SK-N-SH (cell line): ENCODE results near the gene PTCD1. TPM values are rescaled to one million over a fixed set of nuclear protein-coding genes. Genes with fewer than 3 reads are reported as not detected.

Experiments
- CTCF ChIA-PET: fragments of 300-600, 350-600 bp; formaldehyde crosslinking; extraction: SDS; loops from one replicate; lab custom pipeline; 2021; lab: Yijun Ruan, JAX
- POLR2A ChIA-PET: fragments of 350-600 bp; sonication (Branson Sonifier 250); formaldehyde crosslinking; extraction: SDS; loops from one replicate; lab custom pipeline; 2020; ENCODE audit warnings: antibody characterized with exemption, inconsistent platforms; lab: Yijun Ruan, JAX
- DNase-seq: peaks from one replicate; pipeline ENCODE4 v3.0.0; 2012
- H2AFZ ChIP-seq: fragments of 200-600 bp; sonication (generic); 2 replicates; pipeline ENCODE4 v1.8.1; 2016; ENCODE audit warnings: antibody characterized with exemption, mild to moderate bottlenecking, low read depth
- H3F3A ChIP-seq: fragments of 200-600 bp; sonication (generic); replicated peaks from 2 replicates; pipeline ENCODE3; 2016; ENCODE audit warnings: antibody characterized with exemption, mild to moderate bottlenecking; ENCODE audit not compliant: insufficient read depth
- H3K27ac ChIP-seq, 2 experiments: fragments of 200-500 bp in 1 of 2; fragments of 200-600 bp in 1 of 2; sonication (Bioruptor generic) in 1 of 2; sonication (generic), shearing (Covaris generic) in 1 of 2; 2 replicates each; pipeline versions ENCODE4 v1.5.1 to v1.6.1; 2014 to 2016; ENCODE audit warnings: low read depth in 2 of 2, inconsistent platforms in 1 of 2, low read length in 1 of 2, mild to moderate bottlenecking in 1 of 2, mixed read lengths in 1 of 2
- H3K27me3 ChIP-seq: fragments of 200-600 bp; sonication (generic), shearing (Covaris generic); 2 replicates; pipeline ENCODE4 v1.6.1; 2016; ENCODE audit warnings: mixed run types; ENCODE audit not compliant: insufficient read depth
- H3K36me3 ChIP-seq, 2 experiments: fragments of 200-500 bp in 1 of 2; fragments of 200-600 bp in 1 of 2; sonication (Bioruptor generic) in 1 of 2; sonication (generic) in 1 of 2; replicated peaks in 1 of 2; 2 replicates each; pipeline versions ENCODE3 to v1.5.1; 2014 to 2016; ENCODE audit warnings: low read length in 1 of 2, mild to moderate bottlenecking in 1 of 2; ENCODE audit not compliant: insufficient read depth in 2 of 2, control insufficient read depth in 1 of 2
- H3K4me1 ChIP-seq, 2 experiments: fragments of 200-500 bp in 1 of 2; fragments of 200-600 bp in 1 of 2; sonication (Bioruptor generic) in 1 of 2; sonication (generic), shearing (Covaris generic) in 1 of 2; 2 replicates each; pipeline versions ENCODE4 v1.5.1 to v1.6.1; 2014 to 2016; ENCODE audit warnings: low read depth in 1 of 2, low read length in 1 of 2, mixed run types in 1 of 2; ENCODE audit not compliant: insufficient read depth in 2 of 2, control insufficient read depth in 1 of 2
- H3K4me2 ChIP-seq: fragments of 200-600 bp; sonication (generic), shearing (Covaris generic); 2 replicates; pipeline ENCODE4 v1.6.1; 2017; ENCODE audit warnings: mixed run types
- H3K4me3 ChIP-seq, 2 experiments: fragments of 200-500 bp in 1 of 2; fragments of 200-600 bp in 1 of 2; sonication (Bioruptor generic) in 1 of 2; sonication (generic), shearing (Covaris generic) in 1 of 2; 2 replicates each; pipeline versions ENCODE4 v1.5.1 to v1.8.1; 2014 to 2016; ENCODE audit warnings: low read depth in 2 of 2, inconsistent platforms in 1 of 2, low read length in 1 of 2, mild to moderate bottlenecking in 1 of 2, mixed read lengths in 1 of 2, moderate library complexity in 1 of 2
- H3K79me2 ChIP-seq: fragments of 200-600 bp; sonication (generic); 2 replicates; pipeline ENCODE4 v1.8.1; 2017; ENCODE audit warnings: mild to moderate bottlenecking; ENCODE audit not compliant: insufficient read depth
- H3K9ac ChIP-seq: fragments of 200-600 bp; sonication (generic); 2 replicates; pipeline ENCODE4 v1.6.1; 2017; ENCODE audit warnings: mixed run types
- H3K9me2 ChIP-seq: fragments of 200-600 bp; sonication (generic); 2 replicates; pipeline ENCODE4 v1.6.1; 2017; ENCODE audit warnings: mixed run types
- H3K9me3 ChIP-seq: fragments of 200-600 bp; sonication (generic); 2 replicates; pipeline ENCODE4 v1.6.1; 2017; ENCODE audit warnings: mixed run types, mild to moderate bottlenecking, moderate library complexity
- H4K20me1 ChIP-seq: fragments of 200-600 bp; sonication (generic); 2 replicates; pipeline ENCODE4 v1.6.1; 2017; ENCODE audit warnings: mild to moderate bottlenecking, mixed run types; ENCODE audit not compliant: insufficient read depth
- CTCF ChIP-seq: fragments of 200-600 bp; sonication (generic); IDR thresholded peaks from 2 replicates; pipeline ENCODE4 v1.6.1; 2017; ENCODE audit warnings: antibody characterized with exemption, mild to moderate bottlenecking, moderate library complexity
- EP300 ChIP-seq, 2 experiments: IDR thresholded peaks; 2 replicates each; pipeline versions ENCODE4 v1.4.0 to v1.6.1; 2012; ENCODE audit warnings: borderline replicate concordance in 1 of 2, low read depth in 1 of 2, low read length in 1 of 2
- MAX ChIP-seq: IDR thresholded peaks from 2 replicates; pipeline ENCODE4 v1.4.0; 2012; ENCODE audit warnings: low read depth
- NRF1 ChIP-seq: IDR thresholded peaks from 2 replicates; pipeline ENCODE4 v1.6.1; 2012; ENCODE audit warnings: low read depth, mild to moderate bottlenecking, low read length
- RAD21 ChIP-seq: IDR thresholded peaks from 2 replicates; pipeline ENCODE4 v1.6.1; 2012; ENCODE audit warnings: mild to moderate bottlenecking, low read length
- RCOR1 ChIP-seq: fragments of 150-350 bp; IDR thresholded peaks from 2 replicates; pipeline ENCODE4 v1.6.1; 2017; ENCODE audit warnings: antibody characterized with exemption, low read length
- RFX5 ChIP-seq: IDR thresholded peaks from 2 replicates; pipeline ENCODE4 v1.6.1; 2012; ENCODE audit warnings: mild to moderate bottlenecking, improper control_type of control experiment, low read length
- SMC3 ChIP-seq: IDR thresholded peaks from 2 replicates; pipeline ENCODE4 v1.6.1; 2012; ENCODE audit warnings: low read depth, low read length, improper control_type of control experiment
- WGBS: methylation state at CpG from one replicate; pipeline ENCODE4 v1.1.6; 2017; ENCODE audit warnings: low lambda C conversion rate; 5-methylcytosine and 5-hydroxymethylcytosine counted together
- polyA plus RNA-seq, 3 experiments: library from polyadenylated mRNA; depleted of rRNA; stranded (reverse); fragments of >200 nt; gene quantifications; 2 replicates each; pipeline ENCODE4 v1.2.3, GENCODE V29; 2012
- TF ChIP-seq, protein P1 (sequence below): fragments of 150-350 bp; IDR thresholded peaks from 2 replicates; pipeline ENCODE4 v1.6.1; 2016; ENCODE audit warnings: mild to moderate bottlenecking, low read depth, low read length
- TF ChIP-seq, protein P2 (sequence below): IDR thresholded peaks from 2 replicates; pipeline ENCODE4 v1.4.0; 2012; ENCODE audit warnings: low read depth, borderline replicate concordance
- TF ChIP-seq, protein P3 (sequence below): IDR thresholded peaks from 2 replicates; pipeline ENCODE4 v1.4.0; 2012; ENCODE audit warnings: low read depth, borderline replicate concordance

The PTCD1 gene
- polyA plus RNA-seq, 1 of the 3 experiments (the other 2 are of a cell fraction): 8.2 TPM

- TF ChIP-seq, protein P1, sequence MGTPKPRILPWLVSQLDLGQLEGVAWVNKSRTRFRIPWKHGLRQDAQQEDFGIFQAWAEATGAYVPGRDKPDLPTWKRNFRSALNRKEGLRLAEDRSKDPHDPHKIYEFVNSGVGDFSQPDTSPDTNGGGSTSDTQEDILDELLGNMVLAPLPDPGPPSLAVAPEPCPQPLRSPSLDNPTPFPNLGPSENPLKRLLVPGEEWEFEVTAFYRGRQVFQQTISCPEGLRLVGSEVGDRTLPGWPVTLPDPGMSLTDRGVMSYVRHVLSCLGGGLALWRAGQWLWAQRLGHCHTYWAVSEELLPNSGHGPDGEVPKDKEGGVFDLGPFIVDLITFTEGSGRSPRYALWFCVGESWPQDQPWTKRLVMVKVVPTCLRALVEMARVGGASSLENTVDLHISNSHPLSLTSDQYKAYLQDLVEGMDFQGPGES: no peak
- no peak for TF ChIP-seq RCOR1
- TF ChIP-seq RAD21: peak; percentile 55
- TF ChIP-seq NRF1: no peak
- TF ChIP-seq EP300 (IDR thresholded peaks at IDR 0.05; ENCODE audit: borderline replicate concordance in 1 of 2, low read depth in 1 of 2, low read length in 1 of 2): no peak
- peak; percentile 25; the same call in 1 of the 2 replicates for TF ChIP-seq SMC3
- TF ChIP-seq, protein P2, sequence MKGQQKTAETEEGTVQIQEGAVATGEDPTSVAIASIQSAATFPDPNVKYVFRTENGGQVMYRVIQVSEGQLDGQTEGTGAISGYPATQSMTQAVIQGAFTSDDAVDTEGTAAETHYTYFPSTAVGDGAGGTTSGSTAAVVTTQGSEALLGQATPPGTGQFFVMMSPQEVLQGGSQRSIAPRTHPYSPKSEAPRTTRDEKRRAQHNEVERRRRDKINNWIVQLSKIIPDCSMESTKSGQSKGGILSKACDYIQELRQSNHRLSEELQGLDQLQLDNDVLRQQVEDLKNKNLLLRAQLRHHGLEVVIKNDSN: no peak
- no peak for TF ChIP-seq MAX
- TF ChIP-seq, protein P3, sequence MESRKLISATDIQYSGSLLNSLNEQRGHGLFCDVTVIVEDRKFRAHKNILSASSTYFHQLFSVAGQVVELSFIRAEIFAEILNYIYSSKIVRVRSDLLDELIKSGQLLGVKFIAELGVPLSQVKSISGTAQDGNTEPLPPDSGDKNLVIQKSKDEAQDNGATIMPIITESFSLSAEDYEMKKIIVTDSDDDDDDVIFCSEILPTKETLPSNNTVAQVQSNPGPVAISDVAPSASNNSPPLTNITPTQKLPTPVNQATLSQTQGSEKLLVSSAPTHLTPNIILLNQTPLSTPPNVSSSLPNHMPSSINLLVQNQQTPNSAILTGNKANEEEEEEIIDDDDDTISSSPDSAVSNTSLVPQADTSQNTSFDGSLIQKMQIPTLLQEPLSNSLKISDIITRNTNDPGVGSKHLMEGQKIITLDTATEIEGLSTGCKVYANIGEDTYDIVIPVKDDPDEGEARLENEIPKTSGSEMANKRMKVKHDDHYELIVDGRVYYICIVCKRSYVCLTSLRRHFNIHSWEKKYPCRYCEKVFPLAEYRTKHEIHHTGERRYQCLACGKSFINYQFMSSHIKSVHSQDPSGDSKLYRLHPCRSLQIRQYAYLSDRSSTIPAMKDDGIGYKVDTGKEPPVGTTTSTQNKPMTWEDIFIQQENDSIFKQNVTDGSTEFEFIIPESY: no peak
- peak; percentile 50 for TF ChIP-seq CTCF
- TF ChIP-seq RFX5: no peak
- Histone ChIP-seq H3K4me2 (no peak overlapping the region), H3K4me3 (no peak overlapping the region), H3K27me3 (no peaks in the 10 kb centered on the region), H3K27ac (no peak overlapping the region), H3F3A (peaks cover 30% of the 10 kb centered on the region), H3K9me2 (no peaks in the 10 kb centered on the region), H3K36me3 (peaks cover 31 to 70% of the 10 kb centered on the region in 2 experiments), H2AFZ (no peak overlapping the region), H4K20me1 (peaks cover 34% of the 10 kb centered on the region), H3K9me3 (no peaks in the 10 kb centered on the region), H3K4me1 (peaks cover 0 to 5% of the 10 kb centered on the region in 2 experiments; a peak in 1 of 4 replicates), H3K79me2 (peaks cover 38% of the 10 kb centered on the region), H3K9ac (no peak overlapping the region)
- DNase-seq: peak; percentile 58
- CTCF ChIA-PET: interaction anchor here (0.9 to 2.2 kb wide), 5 partner anchors 9 to 21 kb away, joined by 3 to 6 read pairs (median 4); no protein-coding TSS in a partner anchor
- WGBS: 90% methylated on average over 9 of the region's 9 CpGs
- POLR2A ChIA-PET: no interaction called here
Measured at GRCh38 chr7:99386584-99387238, 51.9 kb downstream of the PTCD1 start.
